Measurements from ENCODE around the gene SPRN.

The SPRN gene

DNA sequence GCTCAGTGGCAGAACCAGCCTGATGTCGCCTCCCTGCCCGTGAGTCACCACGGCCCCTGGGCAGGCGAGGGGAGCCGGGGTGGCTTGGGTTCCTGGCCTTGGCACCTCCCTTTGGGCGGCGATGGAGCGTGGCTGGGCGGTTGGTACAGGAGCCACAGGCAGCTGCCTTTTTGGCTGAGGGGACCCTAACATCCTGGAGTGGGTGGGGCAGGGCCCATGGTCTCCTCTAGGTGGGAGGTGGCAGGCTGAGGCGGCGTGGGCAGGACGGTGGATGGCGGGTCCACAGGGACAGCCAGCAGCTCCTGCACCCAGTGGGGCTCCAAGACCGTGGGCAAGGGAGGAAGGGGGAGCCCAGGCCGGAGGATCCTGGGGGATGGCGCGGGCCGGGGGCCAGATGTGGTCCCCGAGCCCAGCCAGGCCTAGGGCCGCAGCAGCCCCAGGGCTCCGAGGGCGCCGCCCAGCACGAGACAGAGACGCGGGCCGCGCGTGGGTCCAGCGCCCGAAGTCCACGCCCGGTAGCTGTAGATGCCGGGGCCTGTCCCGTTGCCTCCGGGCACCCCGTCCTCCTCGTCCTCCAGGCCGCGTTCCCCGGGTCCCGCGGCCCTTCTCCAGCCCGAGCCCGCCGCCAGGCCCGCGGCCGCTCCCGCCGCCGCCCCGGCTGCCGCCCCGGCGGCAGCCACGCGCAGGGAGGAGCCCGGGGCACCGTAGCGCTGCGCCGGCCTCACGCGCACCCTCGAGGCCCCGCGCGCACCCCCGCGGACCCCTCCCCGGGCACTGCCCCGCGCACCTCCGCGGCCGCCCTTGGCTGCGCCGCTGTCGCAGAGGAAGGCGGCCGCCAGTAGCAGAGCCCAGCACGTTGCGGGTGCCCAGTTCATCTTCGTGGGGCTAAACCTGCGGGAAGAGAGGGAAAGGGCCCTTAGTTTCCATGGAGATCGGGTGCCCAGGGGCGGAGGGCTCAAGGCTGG, 1.3 kb downstream of the SPRN start:
- Histone ChIP-seq H3K9ac (ENCODE audit: insufficient read length, low read depth) (no peak overlapping the region), H3K4me3 (ENCODE audit: insufficient read length, low read depth) (no peak overlapping the region), H3K4me1 (ENCODE audit: insufficient read depth, insufficient read length) (no peaks in the 10 kb centered on the region), H3K27me3 (ENCODE audit: insufficient read depth, insufficient read length) (peaks cover 10% of the 10 kb centered on the region), H3K36me3 (ENCODE audit: insufficient read depth, insufficient read length, low read length) (peaks cover 29% of the 10 kb centered on the region), H3K9me3 (ENCODE audit: insufficient read depth, low read length) (peaks cover 1% of the 10 kb centered on the region; the same call in 1 of the 2 replicates)
- no peak for DNase-seq (ENCODE audit: low read depth, low spot score)
- no peak for TF ChIP-seq SUZ12 (IDR thresholded peaks at IDR 0.05; ENCODE audit: extremely low read depth, insufficient read depth, insufficient read length)
- TF ChIP-seq YY1 (IDR thresholded peaks at IDR 0.05; ENCODE audit: insufficient read depth, insufficient read length) = no peak
- TF ChIP-seq ZNF274 (IDR thresholded peaks at IDR 0.05; ENCODE audit: low read depth, low read length) = no peak

DNA sequence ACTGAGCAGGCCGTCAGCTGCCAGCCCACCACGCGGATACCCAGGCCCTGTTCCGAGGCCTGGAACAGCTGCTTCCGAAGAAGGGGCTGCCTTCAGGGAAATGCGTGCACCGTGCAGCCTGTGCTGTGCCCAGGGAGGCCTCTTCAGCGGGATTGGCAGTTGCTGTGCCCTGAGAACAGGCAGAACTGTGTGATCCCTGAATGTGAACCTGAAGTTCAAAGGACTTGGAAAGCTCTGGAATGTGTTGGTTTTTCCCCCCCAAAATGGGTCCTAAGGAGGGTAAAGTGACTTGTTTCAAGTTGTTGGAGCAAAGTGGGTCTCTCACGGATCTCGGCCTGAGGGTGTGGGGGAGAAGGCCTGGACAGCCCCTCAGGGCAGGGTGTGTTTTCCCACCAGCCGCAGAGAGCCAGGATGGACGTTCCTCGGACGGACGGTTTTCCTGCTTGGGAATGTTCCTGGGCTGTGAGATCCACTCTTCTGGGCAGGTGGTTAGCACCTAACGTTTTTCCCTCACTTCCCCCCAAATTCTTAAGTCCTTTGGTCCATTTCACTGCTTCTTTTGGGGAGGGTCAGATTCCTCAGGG, 2.1 kb downstream of the SPRN start:
- TF ChIP-seq ZNF274 (IDR thresholded peaks at IDR 0.05; ENCODE audit: low read depth, low read length) (no peak), YY1 (IDR thresholded peaks at IDR 0.05; ENCODE audit: insufficient read depth, insufficient read length) (no peak), SUZ12 (IDR thresholded peaks at IDR 0.05; ENCODE audit: extremely low read depth, insufficient read depth, insufficient read length) (no peak)

DNA sequence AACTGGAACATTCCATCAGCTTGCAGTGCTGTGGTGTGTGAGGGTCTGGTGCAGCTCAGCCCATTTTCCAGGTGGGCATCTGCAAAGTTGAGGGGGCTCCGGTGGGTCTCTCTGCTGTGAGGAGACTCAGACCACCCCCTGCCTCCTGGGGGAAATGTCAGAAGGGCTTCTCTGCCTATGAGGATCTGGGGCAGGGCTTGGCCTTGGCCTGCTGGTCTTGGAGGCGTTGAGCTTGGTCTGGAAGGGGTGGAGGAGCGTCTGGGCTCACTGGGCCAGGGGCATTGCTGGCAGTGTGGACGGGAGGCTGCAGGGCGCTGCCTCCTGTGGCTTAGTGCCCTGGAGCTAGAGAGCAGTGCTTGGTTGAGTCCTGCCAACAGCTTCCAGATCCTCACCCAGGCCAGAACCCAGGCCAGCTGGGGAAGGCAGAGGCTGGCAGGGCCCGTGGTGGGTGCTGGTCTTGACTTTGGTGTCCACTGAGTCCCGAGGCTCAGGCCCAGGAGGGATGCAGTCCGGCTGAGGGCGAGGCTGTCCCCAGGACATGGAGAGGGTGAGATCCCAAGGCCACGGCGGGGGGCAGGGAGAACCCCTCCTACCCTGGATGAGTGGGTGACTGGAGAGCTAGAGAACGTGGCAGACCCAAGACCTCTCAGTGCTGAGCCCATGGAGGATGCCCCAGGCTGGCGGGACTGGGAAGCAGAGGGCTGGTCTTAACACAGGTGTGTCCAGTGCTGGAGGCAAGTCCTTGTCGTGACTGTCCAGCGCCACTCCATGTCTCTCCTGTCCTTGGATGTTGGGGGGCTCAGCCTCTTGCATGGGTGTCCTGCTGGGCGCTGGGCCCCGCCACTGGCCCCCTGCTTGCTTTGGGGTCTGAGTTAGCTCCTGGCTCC, 2.8 kb downstream of the SPRN start:
- TF ChIP-seq ZNF274 (IDR thresholded peaks at IDR 0.05; ENCODE audit: low read depth, low read length) = no peak
- no peak for TF ChIP-seq SUZ12 (IDR thresholded peaks at IDR 0.05; ENCODE audit: extremely low read depth, insufficient read depth, insufficient read length)
- no peak for TF ChIP-seq YY1 (IDR thresholded peaks at IDR 0.05; ENCODE audit: insufficient read depth, insufficient read length)
- no peak overlapping the region for H3K9ac ChIP-seq (ENCODE audit: insufficient read length, low read depth)
- no peak for DNase-seq (ENCODE audit: low read depth, low spot score)
- no peaks in the 10 kb centered on the region for H3K9me3 ChIP-seq (ENCODE audit: insufficient read depth, low read length)
- H3K4me1 ChIP-seq (ENCODE audit: insufficient read depth, insufficient read length) = no peaks in the 10 kb centered on the region
- peaks cover 10% of the 10 kb centered on the region for H3K27me3 ChIP-seq (ENCODE audit: insufficient read depth, insufficient read length)
- peaks cover 31% of the 10 kb centered on the region for H3K36me3 ChIP-seq (ENCODE audit: insufficient read depth, insufficient read length, low read length)
- H3K4me3 ChIP-seq (ENCODE audit: insufficient read length, low read depth) = no peak overlapping the region

More for the DNA sequence above, 2.1 kb downstream of the SPRN start:
- Histone ChIP-seq H3K36me3 (ENCODE audit: insufficient read depth, insufficient read length, low read length) (peaks cover 31% of the 10 kb centered on the region), H3K4me1 (ENCODE audit: insufficient read depth, insufficient read length) (no peaks in the 10 kb centered on the region), H3K9me3 (ENCODE audit: insufficient read depth, low read length) (no peaks in the 10 kb centered on the region), H3K27me3 (ENCODE audit: insufficient read depth, insufficient read length) (peaks cover 10% of the 10 kb centered on the region), H3K4me3 (ENCODE audit: insufficient read length, low read depth) (no peak overlapping the region), H3K9ac (ENCODE audit: insufficient read length, low read depth) (no peak overlapping the region)
- no peak for DNase-seq (ENCODE audit: low read depth, low spot score)

DNA sequence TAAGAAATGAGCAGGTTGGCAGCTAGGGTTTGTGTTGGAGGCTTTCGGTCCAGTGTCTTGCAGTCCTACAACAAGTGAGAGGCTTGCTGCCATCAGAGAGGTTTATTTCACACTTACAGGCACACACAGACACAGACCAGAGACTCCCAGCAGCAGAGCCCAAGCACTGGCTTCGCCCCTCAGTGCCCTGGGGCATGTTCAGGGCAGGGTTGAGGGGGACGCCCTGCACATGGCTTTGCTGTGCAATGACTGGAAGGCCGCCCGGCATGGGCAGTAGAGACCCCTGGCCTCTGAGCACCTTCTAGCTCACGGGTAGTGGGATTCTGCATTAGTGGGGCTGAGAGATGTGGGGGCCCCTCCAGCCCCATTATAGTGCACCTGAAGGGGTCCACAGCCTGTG, 3.8 kb downstream of the SPRN start:
- no peak overlapping the region for H3K4me3 ChIP-seq (ENCODE audit: insufficient read length, low read depth)
- H3K9ac ChIP-seq (ENCODE audit: insufficient read length, low read depth) = no peak overlapping the region
- DNase-seq (ENCODE audit: low read depth, low spot score) = no peak
- H3K4me1 ChIP-seq (ENCODE audit: insufficient read depth, insufficient read length) = no peaks in the 10 kb centered on the region
- peaks cover 35% of the 10 kb centered on the region for H3K36me3 ChIP-seq (ENCODE audit: insufficient read depth, insufficient read length, low read length)
- H3K27me3 ChIP-seq (ENCODE audit: insufficient read depth, insufficient read length) = peaks cover 10% of the 10 kb centered on the region
- H3K9me3 ChIP-seq (ENCODE audit: insufficient read depth, low read length) = no peaks in the 10 kb centered on the region; the same call in 1 of the 2 replicates
- TF ChIP-seq ZNF274 (IDR thresholded peaks at IDR 0.05; ENCODE audit: low read depth, low read length) (no peak), YY1 (IDR thresholded peaks at IDR 0.05; ENCODE audit: insufficient read depth, insufficient read length) (no peak), SUZ12 (IDR thresholded peaks at IDR 0.05; ENCODE audit: extremely low read depth, insufficient read depth, insufficient read length) (no peak)

DNA sequence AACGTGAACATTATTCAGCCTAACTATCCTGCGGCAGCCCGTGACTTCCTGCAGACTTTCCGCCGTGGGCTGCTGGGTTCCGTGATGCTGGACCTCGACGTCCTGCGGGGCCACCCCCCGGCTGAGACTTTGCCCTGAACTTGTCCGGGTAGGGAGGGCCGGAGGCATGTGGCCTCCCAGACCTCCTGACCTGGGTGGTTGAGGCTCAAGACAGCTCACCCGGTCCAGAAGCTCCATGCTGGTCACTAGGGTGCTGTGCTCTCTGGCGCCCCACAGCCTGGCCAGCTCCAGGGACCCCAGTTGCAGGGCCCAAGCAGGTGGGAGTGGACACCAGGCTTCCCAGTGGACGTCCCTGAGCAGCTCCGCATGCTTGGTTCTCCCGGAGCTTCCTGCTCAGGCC, 4.4 kb downstream of the SPRN start:
- Histone ChIP-seq H3K9ac (ENCODE audit: insufficient read length, low read depth) (no peak overlapping the region), H3K9me3 (ENCODE audit: insufficient read depth, low read length) (no peaks in the 10 kb centered on the region; the same call in 1 of the 2 replicates), H3K4me1 (ENCODE audit: insufficient read depth, insufficient read length) (no peaks in the 10 kb centered on the region), H3K4me3 (ENCODE audit: insufficient read length, low read depth) (no peak overlapping the region), H3K36me3 (ENCODE audit: insufficient read depth, insufficient read length, low read length) (peaks cover 40% of the 10 kb centered on the region), H3K27me3 (ENCODE audit: insufficient read depth, insufficient read length) (peaks cover 5% of the 10 kb centered on the region)
- TF ChIP-seq YY1 (IDR thresholded peaks at IDR 0.05; ENCODE audit: insufficient read depth, insufficient read length) (no peak), SUZ12 (IDR thresholded peaks at IDR 0.05; ENCODE audit: extremely low read depth, insufficient read depth, insufficient read length) (no peak), ZNF274 (IDR thresholded peaks at IDR 0.05; ENCODE audit: low read depth, low read length) (no peak)
- no peak for DNase-seq (ENCODE audit: low read depth, low spot score)

DNA sequence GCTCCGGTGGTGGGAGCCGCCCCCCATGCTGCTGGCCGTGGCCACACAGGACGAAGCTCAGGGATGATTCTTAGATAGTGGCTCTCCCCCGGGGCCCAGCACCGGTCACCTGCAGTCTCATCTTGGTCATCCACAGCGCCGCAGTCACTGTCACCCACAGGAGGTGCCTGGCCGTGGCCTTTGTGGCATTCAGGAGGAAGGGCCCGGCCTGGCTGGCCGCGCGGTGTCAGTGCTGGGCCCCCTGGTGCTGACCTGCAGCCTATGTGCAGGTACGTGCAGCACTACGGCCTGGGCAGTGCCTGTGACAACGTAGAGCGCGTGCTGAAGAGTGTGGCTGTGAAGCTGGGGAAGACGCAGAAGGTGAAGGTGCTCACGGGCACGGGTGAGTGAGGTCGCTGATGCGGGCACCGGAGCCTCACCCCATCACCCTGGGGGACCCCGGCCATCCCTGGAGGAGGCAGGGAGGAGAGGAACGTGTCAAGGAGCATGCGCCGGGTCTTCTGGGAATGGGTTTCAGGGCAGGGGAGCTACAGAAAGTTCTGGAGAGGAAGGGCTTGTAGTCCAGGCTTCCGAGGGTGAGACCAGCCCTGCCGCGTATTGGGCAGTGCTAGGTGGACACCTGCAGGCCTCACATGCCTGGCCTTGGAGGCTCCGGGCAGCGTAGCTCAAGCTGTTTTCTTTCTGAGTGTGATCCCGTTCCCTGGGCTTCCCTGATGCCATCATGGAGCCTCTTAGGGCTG, 5.0 kb downstream of the SPRN start:
- Histone ChIP-seq H3K4me3 (ENCODE audit: insufficient read length, low read depth) (no peak overlapping the region), H3K36me3 (ENCODE audit: insufficient read depth, insufficient read length, low read length) (peaks cover 40% of the 10 kb centered on the region), H3K4me1 (ENCODE audit: insufficient read depth, insufficient read length) (no peaks in the 10 kb centered on the region), H3K9ac (ENCODE audit: insufficient read length, low read depth) (no peak overlapping the region), H3K9me3 (ENCODE audit: insufficient read depth, low read length) (no peaks in the 10 kb centered on the region; the same call in 1 of the 2 replicates), H3K27me3 (ENCODE audit: insufficient read depth, insufficient read length) (peaks cover 4% of the 10 kb centered on the region)
- TF ChIP-seq YY1 (IDR thresholded peaks at IDR 0.05; ENCODE audit: insufficient read depth, insufficient read length) (no peak), ZNF274 (IDR thresholded peaks at IDR 0.05; ENCODE audit: low read depth, low read length) (no peak), SUZ12 (IDR thresholded peaks at IDR 0.05; ENCODE audit: extremely low read depth, insufficient read depth, insufficient read length) (no peak)
- no peak for DNase-seq (ENCODE audit: low read depth, low spot score)

Measured in NT2/D1 (cell line).